ENCODE data around the gene TIMP2.
"Not testable (repeated sequence)": the region's sequence is repeated elsewhere in the genome, so short reads cannot be mapped to it uniquely, and the experiment has no call there.

The TIMP2 gene

GRCh38 chr17:78966123-78966813, 41.1 kb upstream of the TIMP2 start:
- H3K79me2 ChIP-seq (ENCODE audit: control insufficient read depth, low read length): no peaks in the 10 kb centered on the region
- no peaks in the 10 kb centered on the region for H3K9me3 ChIP-seq (ENCODE audit: control insufficient read depth, insufficient read depth, low read length)
- H3F3A ChIP-seq (ENCODE audit: control insufficient read depth, insufficient read depth): no peaks in the 10 kb centered on the region
- H3K36me3 ChIP-seq (ENCODE audit: control insufficient read depth, low read length): no peaks in the 10 kb centered on the region
- H3K4me3 ChIP-seq (ENCODE audit: low read length): no peak overlapping the region; the same call in 1 of the 2 replicates
- H3K4me1 ChIP-seq (ENCODE audit: control insufficient read depth, low read length): peaks cover 29% of the 10 kb centered on the region
- TF ChIP-seq CTCF (IDR thresholded peaks at IDR 0.05; ENCODE audit: low read depth, low read length, poor library complexity, severe bottlenecking): no peak
- no peak for TF ChIP-seq EZH2phosphoT487 (IDR thresholded peaks at IDR 0.05; ENCODE audit: borderline replicate concordance, low read length)
- no peaks in the 10 kb centered on the region for H3K27me3 ChIP-seq (ENCODE audit: control insufficient read depth, low read length)
- H3K9me2 ChIP-seq (replicated peaks; ENCODE audit: control insufficient read depth, low read length): no peaks in the 10 kb centered on the region
- H4K20me1 ChIP-seq (ENCODE audit: control insufficient read depth, insufficient read depth, low read depth, low read length): 0 out of 2 replicates have a peak, but pooled peaks cover 4% of the 10 kb centered on the region
- H3K4me2 ChIP-seq (ENCODE audit: low read length): peak overlapping the region; percentile 87
- H3K27ac ChIP-seq (ENCODE audit: low read depth, low read length): no peak overlapping the region

GRCh38 chr17:78965491-78965924, 40.3 kb upstream of the TIMP2 start:
- Histone ChIP-seq H4K20me1 (ENCODE audit: control insufficient read depth, insufficient read depth, low read depth, low read length) (0 out of 2 replicates have a peak, but pooled peaks cover 4% of the 10 kb centered on the region), H3K4me1 (ENCODE audit: control insufficient read depth, low read length) (peaks cover 29% of the 10 kb centered on the region), H3F3A (ENCODE audit: control insufficient read depth, insufficient read depth) (no peaks in the 10 kb centered on the region), H3K4me3 (ENCODE audit: low read length) (peak overlapping the region; percentile 66), H3K27me3 (ENCODE audit: control insufficient read depth, low read length) (no peaks in the 10 kb centered on the region), H3K36me3 (ENCODE audit: control insufficient read depth, low read length) (no peaks in the 10 kb centered on the region), H3K4me2 (ENCODE audit: low read length) (peak overlapping the region; percentile 87), H3K79me2 (ENCODE audit: control insufficient read depth, low read length) (no peaks in the 10 kb centered on the region), H3K9me3 (ENCODE audit: control insufficient read depth, insufficient read depth, low read length) (no peaks in the 10 kb centered on the region), H3K9me2 (replicated peaks; ENCODE audit: control insufficient read depth, low read length) (no peaks in the 10 kb centered on the region), H3K27ac (ENCODE audit: low read depth, low read length) (peak overlapping the region; percentile 42)
- TF ChIP-seq CTCF (IDR thresholded peaks at IDR 0.05; ENCODE audit: low read depth, low read length, poor library complexity, severe bottlenecking) (no peak), EZH2phosphoT487 (IDR thresholded peaks at IDR 0.05; ENCODE audit: borderline replicate concordance, low read length) (no peak)

- Histone ChIP-seq H3K4me2 (ENCODE audit: low read length) (no peak overlapping the region), H3K4me1 (ENCODE audit: control insufficient read depth, low read length) (peaks cover 29% of the 10 kb centered on the region), H3K36me3 (ENCODE audit: control insufficient read depth, low read length) (no peaks in the 10 kb centered on the region), H3K9me3 (ENCODE audit: control insufficient read depth, insufficient read depth, low read length) (no peaks in the 10 kb centered on the region), H3K9me2 (replicated peaks; ENCODE audit: control insufficient read depth, low read length) (no peaks in the 10 kb centered on the region), H3K4me3 (ENCODE audit: low read length) (no peak overlapping the region), H4K20me1 (ENCODE audit: control insufficient read depth, insufficient read depth, low read depth, low read length) (0 out of 2 replicates have a peak, but pooled peaks cover 4% of the 10 kb centered on the region), H3F3A (ENCODE audit: control insufficient read depth, insufficient read depth) (no peaks in the 10 kb centered on the region), H3K27me3 (ENCODE audit: control insufficient read depth, low read length) (no peaks in the 10 kb centered on the region), H3K79me2 (ENCODE audit: control insufficient read depth, low read length) (no peaks in the 10 kb centered on the region), H3K27ac (ENCODE audit: low read depth, low read length) (no peak overlapping the region)
- no peak for TF ChIP-seq EZH2phosphoT487 (IDR thresholded peaks at IDR 0.05; ENCODE audit: borderline replicate concordance, low read length)
- no peak for TF ChIP-seq CTCF (IDR thresholded peaks at IDR 0.05; ENCODE audit: low read depth, low read length, poor library complexity, severe bottlenecking)
Observed at GRCh38 chr17:78963378-78963777, 38.2 kb upstream of the TIMP2 start.

- H3K79me2 ChIP-seq (ENCODE audit: control insufficient read depth, low read length); H3K27ac ChIP-seq (ENCODE audit: low read depth, low read length); H3K27me3 ChIP-seq (ENCODE audit: control insufficient read depth, low read length); H3K4me3 ChIP-seq (ENCODE audit: low read length); H3K9me3 ChIP-seq (ENCODE audit: control insufficient read depth, insufficient read depth, low read length); H3F3A ChIP-seq (ENCODE audit: control insufficient read depth, insufficient read depth); H3K36me3 ChIP-seq (ENCODE audit: control insufficient read depth, low read length); H3K4me2 ChIP-seq (ENCODE audit: low read length); H4K20me1 ChIP-seq (ENCODE audit: control insufficient read depth, insufficient read depth, low read depth, low read length); H3K9me2 ChIP-seq (replicated peaks; ENCODE audit: control insufficient read depth, low read length): not testable (repeated sequence)
- H3K4me1 ChIP-seq (ENCODE audit: control insufficient read depth, low read length): peaks cover 29% of the 10 kb centered on the region
Observed at GRCh38 chr17:78962984-78963348, 37.8 kb upstream of the TIMP2 start.

Data from DOHH2 (cell line).